C4-2B (cell line): ENCODE data around the gene C12orf54.

Source experiments
- ZFX ChIP-seq: fragments of 450-650 bp; IDR thresholded peaks from 2 replicates; pipeline ENCODE4 v1.6.1; 2017
- TF ChIP-seq, protein P1 (sequence below): fragments of 450-650 bp; conservative IDR thresholded peaks from 2 replicates; pipeline ENCODE4 v1.5.1; 2017; ENCODE audit warnings: mild to moderate bottlenecking

DNA sequence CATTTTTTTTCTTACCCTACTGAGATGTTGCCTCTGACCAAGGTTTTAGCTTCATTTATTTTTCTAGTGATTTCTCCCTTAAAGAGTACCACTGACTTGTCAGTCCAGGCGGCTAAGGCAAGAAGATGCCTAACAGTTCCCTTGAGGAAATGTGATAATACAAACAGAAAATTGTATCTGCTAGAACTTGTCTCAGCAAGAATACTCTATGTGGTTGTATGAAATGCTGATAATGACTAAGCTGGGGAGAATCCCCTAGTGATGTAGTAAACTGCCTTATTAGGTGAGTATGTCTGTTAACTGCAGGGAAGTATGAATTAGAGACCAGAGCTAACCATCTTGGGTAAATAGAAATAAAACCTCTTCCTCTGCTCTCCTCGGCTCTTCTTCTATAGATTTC is 6.7 kb downstream of the C12orf54 start:
- TF ChIP-seq, protein P1, sequence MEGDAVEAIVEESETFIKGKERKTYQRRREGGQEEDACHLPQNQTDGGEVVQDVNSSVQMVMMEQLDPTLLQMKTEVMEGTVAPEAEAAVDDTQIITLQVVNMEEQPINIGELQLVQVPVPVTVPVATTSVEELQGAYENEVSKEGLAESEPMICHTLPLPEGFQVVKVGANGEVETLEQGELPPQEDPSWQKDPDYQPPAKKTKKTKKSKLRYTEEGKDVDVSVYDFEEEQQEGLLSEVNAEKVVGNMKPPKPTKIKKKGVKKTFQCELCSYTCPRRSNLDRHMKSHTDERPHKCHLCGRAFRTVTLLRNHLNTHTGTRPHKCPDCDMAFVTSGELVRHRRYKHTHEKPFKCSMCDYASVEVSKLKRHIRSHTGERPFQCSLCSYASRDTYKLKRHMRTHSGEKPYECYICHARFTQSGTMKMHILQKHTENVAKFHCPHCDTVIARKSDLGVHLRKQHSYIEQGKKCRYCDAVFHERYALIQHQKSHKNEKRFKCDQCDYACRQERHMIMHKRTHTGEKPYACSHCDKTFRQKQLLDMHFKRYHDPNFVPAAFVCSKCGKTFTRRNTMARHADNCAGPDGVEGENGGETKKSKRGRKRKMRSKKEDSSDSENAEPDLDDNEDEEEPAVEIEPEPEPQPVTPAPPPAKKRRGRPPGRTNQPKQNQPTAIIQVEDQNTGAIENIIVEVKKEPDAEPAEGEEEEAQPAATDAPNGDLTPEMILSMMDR: no peak
- no peak for TF ChIP-seq ZFX
